DMS114 treated with DMSO at 0.1 percent for 48 hours (cell line): ENCODE measurements around the gene MTX1.

ENCODE experiments used
- DNase-seq: peaks from one replicate; lab custom pipeline; 2025; ENCODE audit not compliant: unreplicated experiment; lab: John Stamatoyannopoulos, UW

The MTX1 gene

GRCh38 chr1:155255243-155256007, 46.9 kb downstream of the MTX1 start, which contains the start of gene ENTREP3:
Gene ENTREP3, minus strand, starts transcription at chr1:155255483. Its CDS starts 606 bp downstream, at chr1:155254877.
- DNase-seq = peak; percentile 88

GRCh38 chr1:155256058-155256852, 47.8 kb downstream of the MTX1 start:
- no peak for DNase-seq

- no peak for DNase-seq
Measured at GRCh38 chr1:155260276-155260675, 51.8 kb downstream of the MTX1 start.

GRCh38 chr1:155261493-155261851, 53.0 kb downstream of the MTX1 start:
- DNase-seq = no peak

- DNase-seq = peak; percentile 100
Measured at GRCh38 chr1:155261852-155262673, 53.6 kb downstream of the MTX1 start, which contains the start of gene SCAMP3. Gene SCAMP3, minus strand, starts transcription at chr1:155262360. Its CDS starts 209 bp downstream, at chr1:155262151.

- no peak for DNase-seq
Measured at GRCh38 chr1:155263067-155263466, 54.6 kb downstream of the MTX1 start.
